ENCODE data around the gene SEC24B.

DNA sequence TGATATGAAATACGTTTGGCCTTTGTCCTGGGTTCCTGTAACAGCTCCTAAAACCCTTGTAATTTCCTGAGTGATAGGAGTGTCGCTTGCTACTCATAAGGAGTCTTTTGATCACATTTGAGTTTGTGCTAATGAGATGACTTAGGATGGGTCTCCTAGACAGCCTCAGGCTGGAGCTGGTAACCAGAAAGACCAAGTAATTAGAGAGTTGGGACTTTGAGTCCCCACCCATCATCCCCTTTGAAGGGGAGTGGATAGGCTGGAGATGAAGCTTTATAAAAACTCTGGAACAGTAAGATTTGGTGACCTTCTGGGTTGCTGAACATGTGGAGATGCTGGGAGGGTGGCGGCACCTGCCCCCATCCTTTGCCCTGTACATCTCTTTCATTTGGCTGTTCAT lies 2.9 kb downstream of the SEC24B start:
- TF ChIP-seq ZNF274 (IDR thresholded peaks at IDR 0.05; ENCODE audit: low read depth, low read length) (no peak), SUZ12 (IDR thresholded peaks at IDR 0.05; ENCODE audit: extremely low read depth, insufficient read depth, insufficient read length) (no peak), YY1 (IDR thresholded peaks at IDR 0.05; ENCODE audit: insufficient read depth, insufficient read length) (no peak)
